Right lobe of liver (tissue), 6 donors: ENCODE measurements around the gene IL21R. TPM values are rescaled to one million over a fixed set of nuclear protein-coding genes. Genes with fewer than 3 reads are reported as not detected.

Experiments
- ATAC-seq, 4 donors: fragments of 200-7000 bp; cut with Tn5 transposase; one replicate each; pipeline ENCODE4 v1.9.1; 2020; ENCODE audit warnings: mild to moderate bottlenecking in 4 of 4, moderate library complexity in 4 of 4
- DNase-seq, 3 donors: peaks; one replicate each; pipeline ENCODE4 v3.0.0-alpha.2; 2020
- H3K27ac ChIP-seq, 3 donors: fragments of 200-600 bp; one replicate each; pipeline ENCODE4 v1.8.0; 2022
- H3K27me3 ChIP-seq, 2 donors: fragments of 200-600 bp; one replicate each; pipeline ENCODE4 v1.8.0; 2022
- H3K36me3 ChIP-seq, 4 donors: fragments of 200-600 bp; sonication (generic) in 1 of 4; one replicate each; pipeline versions ENCODE4 v1.5.1 to v1.8.0; 2017 to 2022; ENCODE audit warnings: control low read depth in 1 of 4
- H3K4me1 ChIP-seq, 4 donors: fragments of 200-600 bp; sonication (generic) in 1 of 4; one replicate each; pipeline versions ENCODE4 v1.5.1 to v1.8.0; 2017 to 2022; ENCODE audit warnings: control low read depth in 1 of 4
- H3K4me3 ChIP-seq, 3 donors: fragments of 200-600 bp; one replicate each; pipeline ENCODE4 v1.8.0; 2022
- H3K9me3 ChIP-seq, 4 donors: fragments of 200-600 bp; sonication (generic) in 1 of 4; one replicate each; pipeline versions ENCODE4 v1.5.1 to v1.8.0; 2017 to 2022; ENCODE audit warnings: control low read depth in 1 of 4
- CTCF ChIP-seq, 4 donors: fragments of 200-600 bp in 3 of 4; fragments of 450-650 bp in 1 of 4; IDR thresholded peaks; one replicate each; pipeline versions ENCODE4 v1.5.1 to v1.8.0; 2016 to 2022; ENCODE audit warnings: antibody characterized with exemption in 4 of 4, mild to moderate bottlenecking in 2 of 4
- POLR2A ChIP-seq: fragments of 450-650 bp; IDR thresholded peaks from one replicate; pipeline ENCODE4 v1.6.1; 2017; ENCODE audit warnings: antibody characterized with exemption, mild to moderate bottlenecking
- WGBS: methylation state at CpG from one replicate; pipeline ENCODE4 v1.1.6; 2018; ENCODE audit warnings: low coverage, low lambda C conversion rate; ENCODE audit not compliant: insufficient coverage; ENCODE audit errors: missing lambda C conversion rate; 5-methylcytosine and 5-hydroxymethylcytosine counted together
- intact Hi-C, 2 donors: fragments of 100-400 bp; cut with DNase I; formaldehyde crosslinking; loops; one replicate each; pipeline versions ENCODE4 v1.11.2 to v1.14.1; 2022
- total RNA-seq, 6 experiments: library from RNA; depleted of rRNA in 2 of 6; stranded (reverse); fragments of >200 nt in 2 of 6; fragmentation: NEBNext Ultra II Directional in 3 of 6; extraction: Animal tissue kit (Norgen Biotek cat#: 25700) in 3 of 6; gene quantifications; one replicate each; pipeline versions ENCODE4 v1.1.0 to v1.2.4, GENCODE V29; 2016 to 2023
- donor health status: DM: no; HTN: yes; CAD: no.
- donor health status: DM: no; HTN: no; CAD: no.
- donor health status: DM: no; HTN: no; CAD: no.
- donor health status: DM: no; HTN: yes; CAD: no.
- donor health status: DM: no; HTN: yes; CAD: no.

IL21R gene
- total RNA-seq, 6 experiments from 2014 or later = 0.09 to 1.3 (median 0.31) TPM

- TF ChIP-seq CTCF (IDR thresholded peaks at IDR 0.05) (no peak), POLR2A (no peak)
- DNase-seq = no peak
- Histone ChIP-seq H3K4me3 (no peak overlapping the region), H3K36me3 (no peaks in the 10 kb centered on the region), H3K9me3 (no peaks in the 10 kb centered on the region), H3K4me1 (no peaks in the 10 kb centered on the region), H3K27ac (no peak overlapping the region), H3K27me3 (no peaks in the 10 kb centered on the region)
- intact Hi-C loops = no loop called here
- 29% methylated on average over 6 of the region's 6 CpGs for WGBS
- peak in 1 of 4 donors; percentile 16 for ATAC-seq
These were observed 12.9 kb downstream of the IL21R start for GRCh38 chr16:27414788-27415431.

GRCh38 chr16:27417047-27417671 is 15.2 kb downstream of the IL21R start:
- no peak for TF ChIP-seq POLR2A
- no peak for TF ChIP-seq CTCF (IDR thresholded peaks at IDR 0.05)

DNA sequence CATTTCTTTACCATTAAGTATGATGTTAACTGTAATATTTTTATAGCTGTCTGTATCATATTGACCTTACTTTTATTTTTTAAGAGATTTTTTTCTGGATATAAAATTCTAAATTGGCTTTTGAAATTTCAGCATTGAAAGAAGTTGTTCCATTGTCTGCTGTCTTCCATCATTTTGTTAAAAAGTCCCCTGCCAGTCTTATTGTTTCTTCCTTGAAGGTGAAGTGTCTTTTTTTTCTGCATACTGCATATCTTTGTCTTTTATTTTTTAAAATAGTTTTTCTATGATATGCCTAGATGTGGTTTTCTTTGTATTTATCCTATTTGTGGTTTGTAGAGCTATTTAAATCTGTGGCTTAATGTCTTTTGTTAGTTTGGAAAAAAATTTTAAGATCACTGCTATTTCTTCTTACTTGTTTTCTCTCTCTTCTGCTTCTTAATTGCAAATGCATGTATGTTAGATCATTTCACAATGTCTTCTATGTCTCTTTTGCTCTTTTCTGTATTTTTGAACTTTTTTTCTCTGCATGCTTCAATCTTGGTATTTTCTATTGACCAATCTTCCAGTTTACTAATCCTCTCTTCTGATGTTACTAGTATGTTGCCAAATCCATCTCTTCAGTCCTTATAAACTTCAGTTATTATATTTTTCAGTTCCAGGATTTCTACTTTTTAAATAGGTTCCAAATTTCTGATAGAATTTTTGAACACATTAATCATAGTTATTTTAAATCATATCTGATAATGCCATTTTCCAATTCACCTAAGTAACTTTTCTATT is 20.2 kb downstream of the IL21R start:
- Histone ChIP-seq H3K4me3 (no peak overlapping the region), H3K36me3 (no peaks in the 10 kb centered on the region), H3K27ac (no peak overlapping the region), H3K4me1 (no peaks in the 10 kb centered on the region), H3K9me3 (peaks cover 0 to 9% (median 0%) of the 10 kb centered on the region in 4 donors), H3K27me3 (no peaks in the 10 kb centered on the region)
- no peak for ATAC-seq
- DNase-seq = no peak
- no peak for TF ChIP-seq POLR2A
- no peak for TF ChIP-seq CTCF (IDR thresholded peaks at IDR 0.05)
- intact Hi-C loops = no loop called here

More at GRCh38 chr16:27417047-27417671, 15.2 kb downstream of the IL21R start:
- Histone ChIP-seq H3K27ac (no peak overlapping the region), H3K27me3 (no peaks in the 10 kb centered on the region), H3K36me3 (no peaks in the 10 kb centered on the region), H3K9me3 (peaks cover 0 to 7% (median 0%) of the 10 kb centered on the region in 4 donors), H3K4me1 (no peaks in the 10 kb centered on the region), H3K4me3 (no peak overlapping the region)
- no peak for DNase-seq
- intact Hi-C loops = no loop called here
- 56% methylated on average over 3 of the region's 4 CpGs for WGBS
- ATAC-seq = no peak

GRCh38 chr16:27424772-27425498 is 23.0 kb downstream of the IL21R start:
- DNase-seq = peak in 1 of 3 donors; percentile 8
- no peak for ATAC-seq
- Histone ChIP-seq H3K36me3 (no peaks in the 10 kb centered on the region), H3K27me3 (no peaks in the 10 kb centered on the region), H3K9me3 (peaks cover 0 to 9% (median 0%) of the 10 kb centered on the region in 4 donors), H3K4me3 (no peak overlapping the region), H3K27ac (no peak overlapping the region), H3K4me1 (no peaks in the 10 kb centered on the region)
- 66% methylated on average over 5 of the region's 10 CpGs for WGBS
- intact Hi-C loops = no loop called here
- TF ChIP-seq CTCF (IDR thresholded peaks at IDR 0.05) (no peak), POLR2A (no peak)
